Transverse colon (tissue), 4 donors: ENCODE measurements around the gene CFAP299. TPM values are rescaled to one million over a fixed set of nuclear protein-coding genes. Genes with fewer than 3 reads are reported as not detected.

Source experiments
- DNase-seq: peaks from one replicate; pipeline ENCODE4 v3.0.0-alpha.2; 2019
- H3K27ac ChIP-seq, 4 donors: fragments of 200-600 bp; sonication (generic); 2 replicates each; pipeline ENCODE4 v1.5.1; 2016 to 2018; ENCODE audit warnings: inconsistent platforms in 4 of 4
- H3K27me3 ChIP-seq: fragments of 200-600 bp; sonication (generic); 2 replicates; pipeline ENCODE4 v1.5.1; 2017; ENCODE audit warnings: inconsistent platforms
- H3K36me3 ChIP-seq, 4 donors: fragments of 200-600 bp; sonication (generic); 2 replicates each; pipeline ENCODE4 v1.5.1; 2017 to 2019; ENCODE audit warnings: inconsistent platforms in 4 of 4
- H3K4me1 ChIP-seq, 4 donors: fragments of 200-600 bp; sonication (generic); 2 replicates each; pipeline ENCODE4 v1.5.1; 2017 to 2020; ENCODE audit warnings: inconsistent platforms in 4 of 4
- H3K4me3 ChIP-seq, 4 donors: fragments of 200-600 bp; sonication (generic); 1 replicate in 1 of 4; 2 replicates in 3 of 4; pipeline versions ENCODE4 v1.5.1 to v1.6.1; 2017 to 2019; ENCODE audit warnings: inconsistent platforms in 4 of 4
- H3K9me3 ChIP-seq, 2 donors: fragments of 200-600 bp; sonication (generic); 2 replicates each; pipeline ENCODE4 v1.5.1; 2017 to 2019; ENCODE audit warnings: inconsistent platforms in 2 of 2
- CTCF ChIP-seq, 5 experiments: fragments of 200-600 bp in 3 of 5; fragments of 450-650 bp in 2 of 5; sonication (generic) in 3 of 5; IDR thresholded peaks; 1 replicate in 2 of 5; 2 replicates in 3 of 5; pipeline ENCODE4 v1.5.1; 2016 to 2017; ENCODE audit warnings: antibody characterized with exemption in 5 of 5, inconsistent platforms in 3 of 5, mild to moderate bottlenecking in 2 of 5, moderate library complexity in 1 of 5
- EP300 ChIP-seq: sonication (generic); formaldehyde crosslinking; IDR thresholded peaks from one replicate; pipeline ENCODE4 v1.6.1; 2017; ENCODE audit warnings: antibody characterized with exemption, low read depth
- POLR2A ChIP-seq: fragments of 450-650 bp; IDR thresholded peaks from one replicate; pipeline ENCODE4 v1.6.1; 2016; ENCODE audit warnings: antibody characterized with exemption, mild to moderate bottlenecking, moderate library complexity
- POLR2AphosphoS5 ChIP-seq, 3 donors: sonication (generic); formaldehyde crosslinking; IDR thresholded peaks; one replicate each; pipeline ENCODE4 v1.6.1; 2016; ENCODE audit warnings: antibody characterized with exemption in 3 of 3
- WGBS, 2 donors: methylation state at CpG; one replicate each; pipeline ENCODE4 v1.1.5; 2018; ENCODE audit warnings: low coverage in 1 of 2; 5-methylcytosine and 5-hydroxymethylcytosine counted together
- in situ Hi-C, 4 donors: fragments of 200-750 bp; cut with MboI; loops; one replicate each; pipeline versions ENCODE4 v1.15.0 to v1.15.1; 2017; ENCODE audit warnings: low sequenced_read_pairs in 3 of 4, low pct_ligation_motif_present in 1 of 4, low pct_unique_long_range_greater_than_20kb in 1 of 4
- intact Hi-C: fragments of 100-400 bp; cut with DNase I; formaldehyde crosslinking; loops from one replicate; pipeline ENCODE4 v1.15.1; 2023; ENCODE audit warnings: low total_unique reads
- total RNA-seq, 4 donors: library from RNA; depleted of rRNA; stranded (reverse); fragments of >200 nt; gene quantifications; one replicate each; pipeline ENCODE4 v1.1.0, GENCODE V29; 2016

Gene CFAP299
- total RNA-seq, 4 donors from 2014 or later = not detected

- no peak overlapping the region for H3K4me3 ChIP-seq
- H3K27ac ChIP-seq = no peak overlapping the region
- in situ Hi-C loops (no loop called here), intact Hi-C loops (no loop called here)
- no peaks in the 10 kb centered on the region for H3K36me3 ChIP-seq
- 27 to 44% methylated on average over 2 of the region's 2 CpGs for WGBS, 2 donors
- no peak for DNase-seq
- no peaks in the 10 kb centered on the region for H3K9me3 ChIP-seq
- no peaks in the 10 kb centered on the region for H3K27me3 ChIP-seq
- TF ChIP-seq EP300 (no peak), CTCF (IDR thresholded peaks at IDR 0.05) (no peak), POLR2AphosphoS5 (IDR thresholded peaks at IDR 0.05) (no peak)
- H3K4me1 ChIP-seq = no peaks in the 10 kb centered on the region
Measured at GRCh38 chr4:80462621-80463091, 127.1 kb downstream of the CFAP299 start.

GRCh38 chr4:80463509-80463908 lies 128.0 kb downstream of the CFAP299 start:
- no peak overlapping the region for H3K4me3 ChIP-seq
- TF ChIP-seq CTCF (IDR thresholded peaks at IDR 0.05) (no peak), POLR2A (no peak), EP300 (no peak), POLR2AphosphoS5 (IDR thresholded peaks at IDR 0.05) (no peak)
- intact Hi-C loops (no loop called here), in situ Hi-C loops (no loop called here)
- no peaks in the 10 kb centered on the region for H3K4me1 ChIP-seq
- WGBS, 2 donors = 82 to 84% methylated on average over 4 of the region's 4 CpGs
- H3K9me3 ChIP-seq = no peaks in the 10 kb centered on the region
- no peaks in the 10 kb centered on the region for H3K27me3 ChIP-seq
- no peak for DNase-seq
- H3K36me3 ChIP-seq = no peaks in the 10 kb centered on the region
- H3K27ac ChIP-seq = no peak overlapping the region

- no peak for DNase-seq
- in situ Hi-C loops (no loop called here), intact Hi-C loops (no loop called here)
- TF ChIP-seq POLR2AphosphoS5 (IDR thresholded peaks at IDR 0.05) = no peak
- no peak for TF ChIP-seq POLR2A
- TF ChIP-seq EP300 = no peak
- TF ChIP-seq CTCF (IDR thresholded peaks at IDR 0.05) = no peak
- Histone ChIP-seq H3K27me3 (no peaks in the 10 kb centered on the region), H3K36me3 (no peaks in the 10 kb centered on the region), H3K4me1 (no peaks in the 10 kb centered on the region), H3K9me3 (no peaks in the 10 kb centered on the region), H3K4me3 (no peak overlapping the region), H3K27ac (no peak overlapping the region)
- WGBS, 2 donors = 100% methylated on average over 1 of the region's 1 CpG; no CpG with 5 or more reads in 1 of the 2 donors
Measured at GRCh38 chr4:80465238-80465637, 129.7 kb downstream of the CFAP299 start.

- intact Hi-C loops = no loop called here
- DNase-seq = no peak
Measured at GRCh38 chr4:80465736-80466135, 130.2 kb downstream of the CFAP299 start.

More at GRCh38 chr4:80465736-80466135, 130.2 kb downstream of the CFAP299 start:
- TF ChIP-seq POLR2A (no peak), EP300 (no peak), CTCF (IDR thresholded peaks at IDR 0.05) (no peak), POLR2AphosphoS5 (IDR thresholded peaks at IDR 0.05) (no peak)
- H3K4me1 ChIP-seq = no peaks in the 10 kb centered on the region
- H3K27me3 ChIP-seq = no peaks in the 10 kb centered on the region
- WGBS, 2 donors = 69 to 72% methylated on average over 3 of the region's 3 CpGs
- in situ Hi-C loops = no loop called here
- no peak overlapping the region for H3K4me3 ChIP-seq
- no peak overlapping the region for H3K27ac ChIP-seq
- H3K36me3 ChIP-seq = no peaks in the 10 kb centered on the region
- no peaks in the 10 kb centered on the region for H3K9me3 ChIP-seq
